OCI-LY3 (cell line): ENCODE measurements around the gene KRT2.

Experiments
- CTCF ChIP-seq: fragments of 200-600, 300-600 bp; sonication (generic); IDR thresholded peaks from 2 replicates; pipeline ENCODE4 v1.5.1; 2014; ENCODE audit warnings: antibody characterized with exemption, low read length, low read depth
- EZH2phosphoT487 ChIP-seq: fragments of 200-600 bp; shearing (Covaris generic); IDR thresholded peaks from 2 replicates; pipeline ENCODE4 v1.6.1; 2018; ENCODE audit warnings: antibody characterized with exemption, mixed run types, low read depth

GRCh38 chr12:52661668-52662067 is 9.7 kb upstream of the KRT2 start:
- TF ChIP-seq CTCF = no peak
- TF ChIP-seq EZH2phosphoT487 = no peak
